Epithelial cell of prostate (primary cell): ENCODE measurements around the gene ELL.

Experiments used
- DNase-seq: peaks from one replicate; pipeline ENCODE4 v3.0.0-alpha.2; 2011; ENCODE audit warnings: low read depth, low spot score
- H3K27ac ChIP-seq: fragments of 450-650 bp; 2 replicates; pipeline ENCODE4 v1.5.1; 2017; ENCODE audit warnings: mild to moderate bottlenecking

The ELL gene

GRCh38 chr19:18493440-18494266, 28.2 kb downstream of the ELL start:
- H3K27ac ChIP-seq: no peak overlapping the region
- no peak for DNase-seq

- DNase-seq: no peak
- H3K27ac ChIP-seq: no peak overlapping the region
Observed at GRCh38 chr19:18491995-18492953, 29.6 kb downstream of the ELL start.

- no peak overlapping the region for H3K27ac ChIP-seq
- DNase-seq: no peak
Observed at GRCh38 chr19:18490728-18491127, 31.1 kb downstream of the ELL start.

- DNase-seq: no peak
- no peak overlapping the region for H3K27ac ChIP-seq
Observed at GRCh38 chr19:18489627-18490184, 32.2 kb downstream of the ELL start.

DNA sequence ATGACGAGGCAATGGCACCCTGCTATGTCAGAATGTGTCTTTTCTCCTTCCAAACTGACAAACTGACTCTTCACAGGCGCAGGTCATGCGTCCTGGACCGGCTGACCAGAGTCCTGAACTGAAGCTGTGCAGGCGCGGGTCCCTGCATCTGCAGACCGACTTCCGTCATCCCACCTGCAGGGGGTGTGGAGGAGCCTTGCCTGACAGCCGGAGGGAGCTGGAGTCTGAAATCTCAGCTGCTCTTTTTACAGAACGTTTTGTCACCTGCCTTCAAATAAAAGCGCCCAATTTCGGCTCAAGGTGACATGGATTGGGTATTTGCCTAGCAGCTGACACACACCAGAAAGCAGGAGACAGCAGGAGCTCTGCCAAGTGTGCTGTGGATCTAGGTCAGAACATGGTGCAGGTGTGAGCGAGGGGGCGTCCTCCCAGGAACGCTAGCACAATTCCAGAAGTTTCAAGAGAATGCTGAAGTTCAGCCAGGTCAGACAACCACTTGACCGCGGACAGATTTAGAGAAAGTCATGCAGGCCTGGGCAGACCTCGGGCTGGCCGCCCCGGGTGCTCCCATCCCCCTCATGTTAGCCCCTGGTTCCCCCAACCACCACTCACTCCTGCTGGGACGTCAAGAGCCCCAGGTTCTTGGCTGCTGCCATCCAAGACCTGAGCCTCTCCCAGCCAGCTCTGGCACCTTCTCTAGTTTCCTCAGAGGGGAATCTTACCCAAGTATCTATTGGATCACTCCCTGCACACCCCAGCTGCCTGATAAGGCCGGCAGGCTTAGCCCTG, 32.8 kb downstream of the ELL start:
- H3K27ac ChIP-seq: no peak overlapping the region
- DNase-seq: no peak

GRCh38 chr19:18488403-18488723, 33.5 kb downstream of the ELL start:
- DNase-seq: no peak
- no peak overlapping the region for H3K27ac ChIP-seq

GRCh38 chr19:18487576-18488402, 34.1 kb downstream of the ELL start:
- DNase-seq: no peak
- H3K27ac ChIP-seq: no peak overlapping the region

- no peak for DNase-seq
- no peak overlapping the region for H3K27ac ChIP-seq
Observed at GRCh38 chr19:18486746-18487145, 35.1 kb downstream of the ELL start.

DNA sequence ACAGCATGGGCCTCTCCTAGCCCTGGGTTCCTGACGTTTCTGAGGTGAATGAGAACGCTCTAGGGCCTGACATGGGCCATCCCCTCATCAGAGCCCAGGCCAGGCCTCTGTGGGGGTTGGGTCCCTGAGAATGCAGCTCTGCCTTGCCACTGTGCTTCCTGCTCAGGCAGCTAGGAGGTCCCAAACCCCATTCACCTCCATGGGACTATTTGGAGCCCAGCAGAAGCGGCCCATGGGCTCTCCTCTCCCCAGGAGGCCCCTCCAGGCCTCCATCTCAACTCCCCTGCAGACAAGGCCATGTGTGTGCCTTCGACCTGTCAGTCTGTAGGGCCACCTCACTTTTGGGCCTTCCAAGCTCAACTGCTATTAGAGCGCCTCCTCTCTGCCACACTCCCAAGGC, 36.9 kb downstream of the ELL start:
- DNase-seq: no peak
- H3K27ac ChIP-seq: no peak overlapping the region

DNA sequence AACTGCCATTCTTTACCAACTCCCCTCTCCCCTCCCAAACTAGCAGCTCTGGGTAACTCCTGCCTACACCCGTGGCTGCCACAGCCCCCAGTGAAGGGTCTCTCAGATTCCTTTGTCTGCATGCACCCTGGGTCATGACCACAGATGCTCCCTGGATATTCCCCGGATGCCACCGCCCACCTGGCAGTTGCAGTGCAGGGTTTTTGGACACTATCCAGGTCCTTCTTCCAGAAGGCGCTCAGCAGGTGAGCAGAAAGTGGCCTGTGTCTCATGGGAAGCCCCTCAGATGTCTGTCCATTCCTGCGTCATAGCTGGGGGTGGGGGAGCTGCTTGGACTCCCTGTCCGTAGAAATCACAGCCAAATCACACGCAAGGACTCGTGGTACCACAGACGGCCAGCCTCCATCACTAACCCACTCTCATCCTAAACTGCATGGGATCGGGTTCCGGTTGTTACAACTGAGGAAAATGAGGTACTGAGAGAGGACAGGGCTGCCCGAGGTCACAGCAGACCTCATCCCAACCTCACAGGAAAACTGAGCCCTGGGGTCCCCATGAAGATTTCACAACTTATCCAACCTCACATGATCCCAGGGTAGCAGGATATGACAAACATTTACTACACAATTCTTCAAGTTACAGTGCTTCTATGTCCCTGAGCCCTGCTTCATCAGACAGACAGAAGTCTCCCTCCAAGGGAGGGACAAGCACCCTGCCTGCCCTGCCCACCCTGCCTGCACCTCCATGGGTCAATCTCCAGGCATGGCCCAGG, 38.6 kb downstream of the ELL start:
- H3K27ac ChIP-seq: no peak overlapping the region
- no peak for DNase-seq

DNA sequence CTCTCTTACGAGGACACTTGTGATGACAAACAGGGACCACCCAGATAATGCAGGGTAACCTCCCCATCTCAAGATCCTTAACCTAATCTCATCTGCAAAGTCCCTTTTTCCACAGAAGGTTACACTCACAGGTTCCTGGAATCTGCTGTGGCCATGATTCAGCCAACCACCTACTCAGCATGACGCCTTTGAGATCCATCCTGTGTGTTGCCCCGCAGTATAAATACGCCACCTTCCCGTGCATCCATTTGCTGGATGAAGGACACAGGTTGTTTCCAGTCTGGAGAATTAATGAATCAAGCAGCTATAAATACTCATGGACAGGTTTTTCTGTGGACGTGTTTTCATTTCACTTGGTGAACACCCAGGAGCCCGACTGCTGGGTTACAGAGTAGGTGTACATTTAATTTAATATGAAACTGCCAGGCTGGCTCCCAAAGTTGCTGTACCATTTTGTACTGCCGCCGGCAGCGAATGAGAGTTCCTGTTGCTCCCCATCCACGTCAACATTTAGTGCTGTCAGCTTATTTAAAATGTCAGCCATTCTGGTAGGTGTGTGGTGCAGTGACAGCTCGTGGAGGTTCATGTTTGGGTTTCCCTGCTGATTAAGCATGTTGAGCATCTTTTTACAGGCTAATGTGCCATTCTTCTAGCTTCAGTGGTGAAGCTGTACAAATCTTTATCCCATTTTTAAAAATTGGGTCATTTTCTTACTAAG, 40.2 kb downstream of the ELL start:
- DNase-seq: no peak

GRCh38 chr19:18480006-18480691, 41.7 kb downstream of the ELL start:
- no peak for DNase-seq
- H3K27ac ChIP-seq: peak overlapping the region; percentile 65

More for the DNA sequence above, 40.2 kb downstream of the ELL start:
- H3K27ac ChIP-seq: no peak overlapping the region

DNA sequence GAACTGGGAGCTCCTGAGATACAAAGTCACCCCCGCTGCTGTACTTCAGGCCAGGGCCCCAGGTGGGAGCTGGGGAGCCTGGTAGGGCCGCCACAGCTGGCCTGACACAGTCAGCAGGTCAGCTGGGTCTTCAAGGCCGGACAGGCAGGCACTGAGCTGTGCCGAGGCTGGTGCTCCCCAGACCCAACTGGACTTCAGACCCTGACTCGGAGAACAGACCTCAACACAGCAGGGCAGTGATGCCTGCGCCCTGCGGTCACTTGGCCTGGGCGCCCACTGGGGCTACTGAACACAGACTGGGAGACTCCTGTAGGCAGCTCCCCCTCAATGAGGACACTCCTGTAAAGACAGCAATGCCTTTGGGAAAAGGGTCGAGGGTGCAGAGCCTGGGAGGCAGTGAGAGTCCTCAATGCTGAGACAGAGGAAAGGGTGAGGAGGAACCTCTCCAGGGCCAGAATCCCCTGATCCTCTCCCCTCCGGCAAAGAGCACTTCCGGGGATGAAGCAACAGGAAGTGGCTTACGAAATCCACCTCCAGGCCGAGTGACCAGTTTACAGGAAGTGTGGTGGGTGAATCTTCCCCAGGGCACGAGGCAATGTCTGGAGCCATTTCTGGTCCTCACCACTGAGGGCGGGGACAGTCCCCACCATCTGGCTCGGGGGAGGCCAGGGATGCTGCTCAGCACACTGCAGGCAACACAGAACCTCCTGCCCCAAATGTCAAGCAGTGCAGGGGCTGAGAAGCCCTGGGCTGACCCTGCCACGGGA, 43.1 kb downstream of the ELL start:
- H3K27ac ChIP-seq: peak overlapping the region; percentile 65
- no peak for DNase-seq

- DNase-seq: no peak
- peak overlapping the region; percentile 65 for H3K27ac ChIP-seq
Observed at GRCh38 chr19:18477974-18478373, 43.9 kb downstream of the ELL start.

GRCh38 chr19:18477042-18477779, 44.7 kb downstream of the ELL start:
- DNase-seq: no peak
- no peak overlapping the region for H3K27ac ChIP-seq

DNA sequence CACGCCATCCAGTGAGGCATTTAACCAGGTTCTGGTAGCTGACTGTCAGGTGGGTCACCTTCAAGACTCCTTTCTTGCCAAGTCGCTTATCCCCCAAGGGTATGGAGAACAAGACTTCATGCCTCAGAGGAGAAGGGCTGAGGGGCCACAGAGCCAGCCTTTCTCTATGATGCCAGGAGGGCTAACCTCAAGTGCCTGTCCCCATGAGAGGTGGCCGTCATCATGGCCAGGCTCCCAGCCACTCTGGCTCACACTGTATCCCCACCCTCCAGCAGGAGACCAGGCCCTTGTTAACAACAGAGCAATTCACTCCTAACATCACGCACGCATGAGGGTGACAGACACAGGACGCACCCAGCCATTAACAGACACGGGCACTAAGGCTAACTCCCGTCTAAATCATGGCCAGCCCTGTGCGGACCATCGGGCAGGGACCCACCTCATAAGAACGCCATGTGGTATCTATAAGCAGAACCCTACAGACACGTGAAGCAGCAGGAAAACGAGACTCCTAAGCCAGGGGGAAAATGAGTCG, 45.3 kb downstream of the ELL start:
- H3K27ac ChIP-seq: no peak overlapping the region

More for the DNA sequence above, 45.3 kb downstream of the ELL start:
- no peak for DNase-seq
